Activated naive CD4-positive, alpha-beta T cell treated with anti-CD3 and anti-CD28 coated beads, Interleukin-2, amount 50 U/mL, for 72 hours (primary cell): ENCODE results near the gene ARHGAP19. TPM values are rescaled to one million over a fixed set of nuclear protein-coding genes. Genes with fewer than 3 reads are reported as not detected.

Experiments used
- ATAC-seq, 2 donors: fragments of 150-1000 bp; cut with Tn5 transposase; 2 replicates each; pipeline ENCODE4 v1.10.0; 2021; ENCODE audit warnings: mild to moderate bottlenecking in 2 of 2, moderate library complexity in 2 of 2
- DNase-seq, 2 donors: peaks; one replicate each; pipeline ENCODE4 v3.0.0; 2021 to 2022; ENCODE audit warnings: low spot score in 2 of 2
- H3K27ac Mint-ChIP-seq, 2 donors: one replicate each; pipeline ENCODE4 v1.8.0; 2022; ENCODE audit warnings: mild to moderate bottlenecking in 2 of 2, mixed read lengths in 2 of 2
- H3K36me3 Mint-ChIP-seq, 2 donors: one replicate each; pipeline ENCODE4 v1.8.0; 2022; ENCODE audit warnings: mixed read lengths in 2 of 2
- H3K9me3 Mint-ChIP-seq, 2 donors: one replicate each; pipeline ENCODE4 v1.8.0; 2022; ENCODE audit warnings: mixed read lengths in 2 of 2
- total RNA-seq, 2 donors: library from RNA; stranded (reverse); gene quantifications; one replicate each; pipeline ENCODE4 v1.2.3, GENCODE V29; 2022

The ARHGAP19 gene, protein sequence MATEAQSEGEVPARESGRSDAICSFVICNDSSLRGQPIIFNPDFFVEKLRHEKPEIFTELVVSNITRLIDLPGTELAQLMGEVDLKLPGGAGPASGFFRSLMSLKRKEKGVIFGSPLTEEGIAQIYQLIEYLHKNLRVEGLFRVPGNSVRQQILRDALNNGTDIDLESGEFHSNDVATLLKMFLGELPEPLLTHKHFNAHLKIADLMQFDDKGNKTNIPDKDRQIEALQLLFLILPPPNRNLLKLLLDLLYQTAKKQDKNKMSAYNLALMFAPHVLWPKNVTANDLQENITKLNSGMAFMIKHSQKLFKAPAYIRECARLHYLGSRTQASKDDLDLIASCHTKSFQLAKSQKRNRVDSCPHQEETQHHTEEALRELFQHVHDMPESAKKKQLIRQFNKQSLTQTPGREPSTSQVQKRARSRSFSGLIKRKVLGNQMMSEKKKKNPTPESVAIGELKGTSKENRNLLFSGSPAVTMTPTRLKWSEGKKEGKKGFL
- 10 to 100 TPM; 45.4 to 79.5 TPM for total RNA-seq

- peak; percentile 89 to 96 for DNase-seq
- Mint-ChIP-seq H3K9me3 (no peaks in the 10 kb centered on the region), H3K36me3 (peaks cover 8 to 9% of the 10 kb centered on the region in 2 donors), H3K27ac (peak within 1 kb of the TSS; percentile 90 to 96)
- peak; percentile 96 to 99 for ATAC-seq
Observed at GRCh38 chr10:97292097-97292861, at the start of gene ARHGAP19. Gene ARHGAP19 (minus strand): TSS chr10:97292637. CDS start chr10:97292627, 10 bp downstream.

DNA sequence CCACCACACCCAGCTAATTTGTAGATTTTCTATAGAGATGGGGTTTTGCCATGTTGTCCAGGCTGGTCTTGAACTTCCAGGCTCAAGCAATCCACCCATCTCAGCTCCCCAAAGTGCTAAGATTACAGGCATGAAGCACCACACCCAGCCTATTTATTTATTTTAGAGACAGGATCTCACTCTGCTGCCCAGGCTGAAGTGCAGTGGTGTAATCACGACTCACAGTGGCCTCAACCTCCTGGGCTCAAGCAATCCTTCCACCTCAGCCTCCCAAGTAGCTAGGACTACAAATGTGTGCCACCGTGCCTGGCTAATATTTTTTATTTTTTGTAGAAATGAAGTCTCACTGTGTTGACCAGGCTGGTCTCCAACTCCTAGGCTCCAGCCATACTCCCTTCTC is 49.0 kb upstream of the ARHGAP19 start:
- H3K27ac Mint-ChIP-seq: peak overlapping the region in 1 of 2 donors; percentile 20
- H3K9me3 Mint-ChIP-seq: no peaks in the 10 kb centered on the region
- ATAC-seq (no peak), DNase-seq (no peak)
- no peaks in the 10 kb centered on the region for H3K36me3 Mint-ChIP-seq

- no peak for ATAC-seq
- H3K36me3 Mint-ChIP-seq: peaks cover 6 to 7% of the 10 kb centered on the region in 2 donors
- H3K27ac Mint-ChIP-seq: no peak overlapping the region
- no peaks in the 10 kb centered on the region for H3K9me3 Mint-ChIP-seq
- DNase-seq: no peak
Observed at GRCh38 chr10:97338041-97338440, 45.6 kb upstream of the ARHGAP19 start.

DNA sequence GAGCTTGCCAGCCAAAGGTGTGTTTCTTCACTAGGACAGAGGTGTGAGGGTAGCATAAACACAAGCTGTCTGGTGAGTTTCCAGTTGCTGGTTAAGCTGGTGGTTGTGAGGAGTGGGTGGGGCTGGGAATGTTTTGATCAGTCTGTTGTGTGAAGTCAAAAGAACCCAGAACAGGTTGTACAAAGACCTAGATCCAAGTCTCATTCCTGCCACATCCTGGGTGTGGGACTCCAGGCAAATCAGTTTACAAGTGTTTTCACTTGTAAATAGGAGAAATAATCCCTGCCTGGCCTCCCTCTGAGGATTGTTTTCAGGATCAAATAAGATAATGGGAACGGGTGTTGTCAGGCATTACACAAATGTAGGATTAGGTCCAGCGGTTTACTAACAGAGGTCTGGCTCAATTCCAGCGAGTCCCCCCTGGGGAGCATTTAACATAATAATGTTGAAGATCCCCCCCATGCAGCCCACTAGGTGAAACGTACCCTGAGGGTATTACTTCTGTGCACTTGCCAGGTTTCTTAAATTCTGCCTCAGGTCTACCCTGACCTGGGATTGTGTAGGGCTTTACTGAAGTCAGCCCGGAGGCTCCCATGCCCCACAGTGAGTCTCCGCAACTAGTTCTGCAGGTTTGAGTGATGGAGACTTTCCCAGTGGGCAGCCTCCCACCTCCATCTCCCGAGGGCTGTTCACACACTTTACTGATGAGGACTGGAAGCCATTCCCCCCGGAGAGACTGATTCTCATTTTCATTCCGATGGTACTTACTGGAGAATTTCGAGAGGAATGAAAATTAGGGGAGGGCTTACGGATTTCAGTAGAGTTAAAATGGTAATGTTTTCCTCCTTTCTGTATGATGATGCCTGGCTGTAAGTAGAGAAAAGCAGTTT is 44.8 kb upstream of the ARHGAP19 start:
- DNase-seq (no peak), ATAC-seq (no peak)
- H3K36me3 Mint-ChIP-seq: peaks cover 8 to 15% of the 10 kb centered on the region in 2 donors
- H3K27ac Mint-ChIP-seq: no peak overlapping the region
- no peaks in the 10 kb centered on the region for H3K9me3 Mint-ChIP-seq

DNA sequence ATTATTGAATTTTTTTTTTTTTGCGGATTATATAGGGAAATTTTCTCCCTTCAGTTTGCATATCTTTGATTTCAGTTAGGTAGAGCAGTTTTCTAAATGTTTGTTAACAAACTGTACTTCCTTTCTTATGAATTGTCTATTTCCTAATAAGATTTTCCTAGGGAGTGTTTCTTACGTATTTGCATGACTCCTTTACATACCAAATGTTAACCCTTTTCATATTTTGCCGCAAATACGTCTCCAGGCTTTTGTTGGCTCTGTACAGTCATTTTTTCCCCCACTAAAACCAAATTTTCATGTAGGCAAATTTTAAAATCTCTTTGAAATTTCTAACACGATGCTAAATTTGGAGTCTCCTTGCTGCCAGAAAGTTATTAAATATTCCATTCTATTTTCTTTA is 44.0 kb upstream of the ARHGAP19 start:
- H3K9me3 Mint-ChIP-seq: no peaks in the 10 kb centered on the region
- ATAC-seq (no peak), DNase-seq (no peak)
- H3K36me3 Mint-ChIP-seq: peaks cover 9 to 17% of the 10 kb centered on the region in 2 donors
- no peak overlapping the region for H3K27ac Mint-ChIP-seq

- DNase-seq: no peak
- no peak for ATAC-seq
- H3K36me3 Mint-ChIP-seq: peaks cover 14 to 17% of the 10 kb centered on the region in 2 donors
- no peak overlapping the region for H3K27ac Mint-ChIP-seq
- H3K9me3 Mint-ChIP-seq: no peaks in the 10 kb centered on the region
Observed at GRCh38 chr10:97336006-97336405, 43.6 kb upstream of the ARHGAP19 start.

GRCh38 chr10:97335188-97335619 is 42.8 kb upstream of the ARHGAP19 start:
- DNase-seq: no peak

GRCh38 chr10:97334370-97335175 is 42.1 kb upstream of the ARHGAP19 start, which contains the start of gene FRAT2:
Gene FRAT2 (minus strand): TSS chr10:97334729. CDS start chr10:97334572, 157 bp downstream.
- peaks cover 14 to 17% of the 10 kb centered on the region in 2 donors for H3K36me3 Mint-ChIP-seq
- peak within 1 kb of the TSS; percentile 84 to 89 for H3K27ac Mint-ChIP-seq
- DNase-seq: peak; percentile 87 to 91
- H3K9me3 Mint-ChIP-seq: no peaks in the 10 kb centered on the region
- ATAC-seq: peak; percentile 83 to 88

More at GRCh38 chr10:97335188-97335619, 42.8 kb upstream of the ARHGAP19 start:
- no peaks in the 10 kb centered on the region for H3K9me3 Mint-ChIP-seq
- peaks cover 14 to 17% of the 10 kb centered on the region in 2 donors for H3K36me3 Mint-ChIP-seq
- peak overlapping the region in 1 of 2 donors; percentile 75 for H3K27ac Mint-ChIP-seq
- ATAC-seq: no peak

DNA sequence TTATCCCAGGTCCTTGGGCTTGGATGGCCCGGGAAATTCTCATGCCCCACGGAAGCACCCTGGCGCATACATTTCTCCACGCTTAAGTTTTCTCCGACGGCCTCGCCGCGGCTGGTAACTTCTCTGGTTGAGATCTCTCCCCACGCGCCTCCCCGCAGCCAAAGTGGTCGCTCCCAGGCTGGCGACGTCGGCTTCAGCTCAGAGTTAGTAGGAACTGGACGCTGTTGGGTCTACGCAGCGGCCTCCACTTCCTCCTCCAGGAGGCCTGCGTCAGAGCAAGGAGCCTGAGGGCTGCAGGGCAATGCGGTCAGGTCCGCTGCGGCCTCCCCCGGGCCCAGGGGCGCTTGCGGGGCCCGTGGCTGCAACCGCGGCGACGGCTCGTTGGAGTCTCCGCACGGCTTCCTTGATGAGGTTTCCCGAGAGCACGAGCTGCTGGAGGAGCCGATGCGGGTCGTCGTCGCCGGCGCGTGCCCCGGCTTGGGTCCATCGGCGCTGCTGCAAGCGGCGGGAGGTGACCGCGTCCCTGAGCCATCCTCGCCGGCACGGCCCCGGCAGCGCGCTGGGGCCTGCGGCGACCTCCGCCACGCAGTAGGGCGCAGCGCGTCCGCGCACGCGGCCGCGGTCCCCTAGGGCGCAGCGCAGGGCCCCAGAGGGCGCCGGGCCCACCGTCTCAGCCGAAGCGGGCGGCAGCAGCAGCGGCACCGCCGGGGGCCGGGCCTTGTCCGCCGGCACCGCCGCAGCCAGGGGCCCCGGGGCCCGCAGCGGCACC is 41.3 kb upstream of the ARHGAP19 start:
- no peaks in the 10 kb centered on the region for H3K9me3 Mint-ChIP-seq
- ATAC-seq: peak; percentile 48 to 63
- peak overlapping the region; percentile 84 to 89 for H3K27ac Mint-ChIP-seq
- peaks cover 14 to 17% of the 10 kb centered on the region in 2 donors for H3K36me3 Mint-ChIP-seq
- peak; percentile 48 to 75 for DNase-seq

DNA sequence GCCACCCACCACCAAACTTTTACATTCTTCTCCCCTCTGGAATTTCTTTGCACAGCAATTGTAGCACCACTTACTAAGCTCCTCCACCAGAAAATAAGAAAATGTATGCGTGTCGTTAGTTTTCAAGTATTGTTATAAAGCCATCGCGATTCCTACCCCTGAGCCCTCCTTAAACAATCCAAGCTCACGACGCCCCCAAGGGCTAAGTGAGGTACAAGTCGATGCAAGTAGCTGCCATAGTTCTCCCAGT is 40.8 kb upstream of the ARHGAP19 start:
- no peak for ATAC-seq
- DNase-seq: no peak
- Mint-ChIP-seq H3K9me3 (no peaks in the 10 kb centered on the region), H3K27ac (peak overlapping the region; percentile 84 to 89), H3K36me3 (peaks cover 14 to 17% of the 10 kb centered on the region in 2 donors)

DNA sequence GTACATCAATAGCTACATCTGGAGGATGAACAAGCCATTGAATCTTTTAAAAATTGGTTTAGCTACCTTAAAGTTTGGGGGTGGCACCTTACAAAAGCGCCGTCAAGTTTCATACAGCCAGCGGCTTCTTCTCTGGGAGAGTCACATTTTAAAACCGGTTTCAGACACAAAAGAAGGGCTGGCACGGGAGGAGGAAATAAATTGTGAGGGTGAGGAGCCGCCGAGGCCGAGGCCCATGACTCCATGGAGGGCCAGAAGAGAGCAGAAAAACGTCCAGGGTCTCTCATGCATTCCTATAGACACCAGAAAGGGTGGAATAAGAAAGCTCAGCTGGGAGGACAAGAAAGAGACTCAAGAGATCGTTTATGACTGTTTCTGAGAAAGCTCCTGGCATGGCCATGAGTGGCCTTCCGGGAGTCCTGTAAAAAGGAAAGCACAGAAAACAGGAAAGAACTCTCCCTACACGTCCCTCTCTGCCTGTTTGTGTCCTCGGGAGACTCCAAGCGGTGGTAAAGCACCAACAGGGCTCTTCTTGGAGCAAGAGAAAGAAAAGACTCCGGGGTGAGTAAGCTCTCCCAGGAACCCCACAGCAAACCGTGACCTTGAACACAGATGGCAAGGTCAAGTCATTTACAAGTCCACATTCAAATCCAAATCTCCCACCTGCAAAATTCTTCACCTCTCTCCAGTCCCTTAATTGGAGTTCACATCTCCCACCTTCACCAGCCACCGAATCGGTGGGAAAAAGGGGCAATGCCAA is 40.3 kb upstream of the ARHGAP19 start:
- peak overlapping the region; percentile 84 to 93 for H3K27ac Mint-ChIP-seq
- no peaks in the 10 kb centered on the region for H3K9me3 Mint-ChIP-seq
- ATAC-seq (no peak), DNase-seq (peak in 1 of 2 donors; percentile 18)
- peaks cover 14 to 17% of the 10 kb centered on the region in 2 donors for H3K36me3 Mint-ChIP-seq

DNA sequence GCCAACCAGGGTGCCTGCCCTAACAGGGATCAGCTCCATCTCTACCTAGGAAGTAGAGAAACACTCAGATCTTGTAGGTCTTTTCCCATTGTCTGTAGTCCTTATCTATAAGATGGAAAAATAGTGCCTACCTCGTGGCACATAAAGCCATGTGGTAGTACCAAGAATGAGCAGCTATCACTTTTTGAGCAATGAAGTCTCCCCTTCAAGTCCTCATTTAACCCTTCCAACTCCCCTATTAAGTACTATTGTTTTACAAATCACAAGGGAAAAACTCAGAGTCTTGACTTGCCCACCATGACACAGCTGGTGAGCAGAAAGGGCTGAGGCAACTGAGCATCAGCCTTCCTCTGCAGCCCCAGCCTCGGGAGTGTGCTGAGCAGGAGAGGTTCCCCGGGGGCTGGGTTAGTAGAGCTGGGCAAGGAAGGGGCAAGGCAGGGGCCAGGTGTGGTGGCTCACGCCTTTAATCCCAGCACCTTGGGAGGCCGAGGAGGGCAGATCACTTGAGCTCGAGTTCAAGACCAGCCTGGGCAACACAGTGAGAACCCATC is 38.8 kb upstream of the ARHGAP19 start:
- no peak overlapping the region for H3K27ac Mint-ChIP-seq
- ATAC-seq (no peak), DNase-seq (no peak)
- peaks cover 14 to 17% of the 10 kb centered on the region in 2 donors for H3K36me3 Mint-ChIP-seq
- H3K9me3 Mint-ChIP-seq: no peaks in the 10 kb centered on the region

GRCh38 chr10:97329766-97330165 is 37.3 kb upstream of the ARHGAP19 start:
- ATAC-seq (no peak), DNase-seq (no peak)
- peaks cover 14 to 17% of the 10 kb centered on the region in 2 donors for H3K36me3 Mint-ChIP-seq
- H3K9me3 Mint-ChIP-seq: no peaks in the 10 kb centered on the region
- no peak overlapping the region for H3K27ac Mint-ChIP-seq
